Measurements from ENCODE around the gene DDX10.

Gene DDX10

DNA sequence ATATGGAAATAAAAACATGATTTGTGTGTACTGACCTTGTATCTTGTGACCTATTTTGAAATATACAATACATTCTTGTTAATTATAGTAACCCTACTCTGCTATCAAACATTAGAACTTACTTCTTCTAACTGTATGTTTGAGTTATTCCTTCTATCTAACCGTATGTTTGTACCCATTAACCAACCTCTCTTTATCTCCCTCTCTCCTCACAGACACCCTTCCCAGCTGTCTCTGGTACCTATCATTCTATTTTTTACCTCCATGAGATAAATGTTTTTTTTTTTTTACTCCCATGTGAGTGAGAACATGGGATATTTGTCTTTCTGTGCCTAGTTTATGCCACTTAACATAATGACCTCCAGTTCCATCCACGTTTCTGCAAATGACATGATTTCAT is 128.7 kb downstream of the DDX10 start:
- TF ChIP-seq, protein P1, sequence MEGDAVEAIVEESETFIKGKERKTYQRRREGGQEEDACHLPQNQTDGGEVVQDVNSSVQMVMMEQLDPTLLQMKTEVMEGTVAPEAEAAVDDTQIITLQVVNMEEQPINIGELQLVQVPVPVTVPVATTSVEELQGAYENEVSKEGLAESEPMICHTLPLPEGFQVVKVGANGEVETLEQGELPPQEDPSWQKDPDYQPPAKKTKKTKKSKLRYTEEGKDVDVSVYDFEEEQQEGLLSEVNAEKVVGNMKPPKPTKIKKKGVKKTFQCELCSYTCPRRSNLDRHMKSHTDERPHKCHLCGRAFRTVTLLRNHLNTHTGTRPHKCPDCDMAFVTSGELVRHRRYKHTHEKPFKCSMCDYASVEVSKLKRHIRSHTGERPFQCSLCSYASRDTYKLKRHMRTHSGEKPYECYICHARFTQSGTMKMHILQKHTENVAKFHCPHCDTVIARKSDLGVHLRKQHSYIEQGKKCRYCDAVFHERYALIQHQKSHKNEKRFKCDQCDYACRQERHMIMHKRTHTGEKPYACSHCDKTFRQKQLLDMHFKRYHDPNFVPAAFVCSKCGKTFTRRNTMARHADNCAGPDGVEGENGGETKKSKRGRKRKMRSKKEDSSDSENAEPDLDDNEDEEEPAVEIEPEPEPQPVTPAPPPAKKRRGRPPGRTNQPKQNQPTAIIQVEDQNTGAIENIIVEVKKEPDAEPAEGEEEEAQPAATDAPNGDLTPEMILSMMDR (IDR thresholded peaks at IDR 0.05; ENCODE audit: low read depth, low read length, poor library complexity, severe bottlenecking) = no peak
- TF ChIP-seq EZH2phosphoT487 (IDR thresholded peaks at IDR 0.05; ENCODE audit: borderline replicate concordance, low read length) = no peak
- peaks cover 29% of the 10 kb centered on the region for H3K79me2 ChIP-seq (ENCODE audit: control insufficient read depth, low read length)
- no peaks in the 10 kb centered on the region for H3K9me2 ChIP-seq (replicated peaks; ENCODE audit: control insufficient read depth, low read length)
- peaks cover 6% of the 10 kb centered on the region; the same call in 1 of the 2 replicates for H3K4me1 ChIP-seq (ENCODE audit: control insufficient read depth, low read length)
- H3K27ac ChIP-seq (ENCODE audit: low read depth, low read length) = no peak overlapping the region
- H3K4me3 ChIP-seq (ENCODE audit: low read length) = no peak overlapping the region
- no peaks in the 10 kb centered on the region for H3K27me3 ChIP-seq (ENCODE audit: control insufficient read depth, low read length)
- no peaks in the 10 kb centered on the region for H3K9me3 ChIP-seq (ENCODE audit: control insufficient read depth, insufficient read depth, low read length)
- no peaks in the 10 kb centered on the region for H4K20me1 ChIP-seq (ENCODE audit: control insufficient read depth, insufficient read depth, low read depth, low read length)
- H3F3A ChIP-seq (ENCODE audit: control insufficient read depth, insufficient read depth) = peaks cover 2% of the 10 kb centered on the region; the same call in 1 of the 2 replicates
- no peaks in the 10 kb centered on the region for H3K36me3 ChIP-seq (ENCODE audit: control insufficient read depth, low read length)
- no peak overlapping the region for H3K4me2 ChIP-seq (ENCODE audit: low read length)

- no peaks in the 10 kb centered on the region for H3K4me1 ChIP-seq (ENCODE audit: control insufficient read depth, low read length)
- no peak for TF ChIP-seq EZH2phosphoT487 (IDR thresholded peaks at IDR 0.05; ENCODE audit: borderline replicate concordance, low read length)
- TF ChIP-seq, protein P1 (IDR thresholded peaks at IDR 0.05; ENCODE audit: low read depth, low read length, poor library complexity, severe bottlenecking) = no peak
- H3K9me3 ChIP-seq (ENCODE audit: control insufficient read depth, insufficient read depth, low read length) = no peaks in the 10 kb centered on the region
- H3K4me2 ChIP-seq (ENCODE audit: low read length) = no peak overlapping the region
- H3K27me3 ChIP-seq (ENCODE audit: control insufficient read depth, low read length) = no peaks in the 10 kb centered on the region
- peaks cover 26% of the 10 kb centered on the region for H3K79me2 ChIP-seq (ENCODE audit: control insufficient read depth, low read length)
- no peak overlapping the region for H3K27ac ChIP-seq (ENCODE audit: low read depth, low read length)
- peaks cover under 1% of the 10 kb centered on the region; the same call in 1 of the 2 replicates for H3F3A ChIP-seq (ENCODE audit: control insufficient read depth, insufficient read depth)
- no peak overlapping the region for H3K4me3 ChIP-seq (ENCODE audit: low read length)
- no peaks in the 10 kb centered on the region for H3K9me2 ChIP-seq (replicated peaks; ENCODE audit: control insufficient read depth, low read length)
- no peaks in the 10 kb centered on the region for H4K20me1 ChIP-seq (ENCODE audit: control insufficient read depth, insufficient read depth, low read depth, low read length)
- H3K36me3 ChIP-seq (ENCODE audit: control insufficient read depth, low read length) = no peaks in the 10 kb centered on the region
Observed at GRCh38 chr11:108796551-108796950, 131.7 kb downstream of the DDX10 start.

GRCh38 chr11:108797578-108798100 is 132.8 kb downstream of the DDX10 start:
- no peak overlapping the region for H3K27ac ChIP-seq (ENCODE audit: low read depth, low read length)
- no peaks in the 10 kb centered on the region for H3K36me3 ChIP-seq (ENCODE audit: control insufficient read depth, low read length)
- no peaks in the 10 kb centered on the region for H3F3A ChIP-seq (ENCODE audit: control insufficient read depth, insufficient read depth)
- no peaks in the 10 kb centered on the region for H3K27me3 ChIP-seq (ENCODE audit: control insufficient read depth, low read length)
- H3K4me1 ChIP-seq (ENCODE audit: control insufficient read depth, low read length) = no peaks in the 10 kb centered on the region
- TF ChIP-seq, protein P1 (IDR thresholded peaks at IDR 0.05; ENCODE audit: low read depth, low read length, poor library complexity, severe bottlenecking) = no peak
- no peak for TF ChIP-seq EZH2phosphoT487 (IDR thresholded peaks at IDR 0.05; ENCODE audit: borderline replicate concordance, low read length)
- peaks cover 25% of the 10 kb centered on the region for H3K79me2 ChIP-seq (ENCODE audit: control insufficient read depth, low read length)
- no peak overlapping the region for H3K4me2 ChIP-seq (ENCODE audit: low read length)
- H3K4me3 ChIP-seq (ENCODE audit: low read length) = no peak overlapping the region
- no peaks in the 10 kb centered on the region for H3K9me3 ChIP-seq (ENCODE audit: control insufficient read depth, insufficient read depth, low read length)
- H3K9me2 ChIP-seq (replicated peaks; ENCODE audit: control insufficient read depth, low read length) = no peaks in the 10 kb centered on the region
- H4K20me1 ChIP-seq (ENCODE audit: control insufficient read depth, insufficient read depth, low read depth, low read length) = no peaks in the 10 kb centered on the region

All from DOHH2 (cell line).